ENCODE measurements around the gene WHRN.

DNA sequence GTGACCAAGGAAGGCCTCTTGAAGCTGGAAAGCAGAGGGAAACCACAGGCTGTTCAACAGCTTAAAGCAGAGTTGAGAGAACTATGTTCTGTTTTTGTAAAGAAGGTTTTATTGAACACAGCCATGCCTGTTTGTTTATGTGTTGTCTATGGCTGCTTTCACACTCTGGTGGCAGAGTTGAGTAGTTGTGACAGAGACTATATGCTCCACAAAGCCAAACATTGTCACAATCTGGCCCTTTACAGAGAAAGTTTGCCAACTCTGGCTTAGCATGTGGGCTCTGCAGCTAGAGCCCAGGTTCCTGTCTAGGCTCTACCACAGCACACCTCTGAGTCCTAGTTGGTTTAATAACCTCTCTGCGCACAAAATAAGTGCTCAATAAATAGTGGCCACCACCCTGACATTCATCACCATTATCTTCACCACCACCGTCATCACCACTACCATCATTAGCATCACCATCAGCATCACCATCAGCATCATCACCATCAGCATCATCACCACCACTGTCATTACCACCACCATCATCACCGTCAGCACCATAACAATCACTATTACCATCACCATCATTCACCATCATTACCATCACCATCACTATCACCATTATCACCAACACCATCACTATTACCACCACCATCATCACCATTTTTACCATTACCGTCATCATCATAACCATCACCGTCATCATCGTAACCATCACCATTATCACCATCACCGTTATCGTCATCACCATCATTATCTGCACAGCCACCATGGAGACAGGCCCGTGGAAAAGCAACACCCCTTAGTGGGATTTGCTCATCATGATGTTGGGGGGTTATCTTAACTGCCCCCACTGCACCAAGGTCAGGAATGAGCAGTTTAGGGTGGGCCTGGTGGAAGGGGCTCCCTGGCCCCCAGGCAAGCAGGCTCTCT, 135.8 kb downstream of the WHRN start:
- TF ChIP-seq, protein P1, sequence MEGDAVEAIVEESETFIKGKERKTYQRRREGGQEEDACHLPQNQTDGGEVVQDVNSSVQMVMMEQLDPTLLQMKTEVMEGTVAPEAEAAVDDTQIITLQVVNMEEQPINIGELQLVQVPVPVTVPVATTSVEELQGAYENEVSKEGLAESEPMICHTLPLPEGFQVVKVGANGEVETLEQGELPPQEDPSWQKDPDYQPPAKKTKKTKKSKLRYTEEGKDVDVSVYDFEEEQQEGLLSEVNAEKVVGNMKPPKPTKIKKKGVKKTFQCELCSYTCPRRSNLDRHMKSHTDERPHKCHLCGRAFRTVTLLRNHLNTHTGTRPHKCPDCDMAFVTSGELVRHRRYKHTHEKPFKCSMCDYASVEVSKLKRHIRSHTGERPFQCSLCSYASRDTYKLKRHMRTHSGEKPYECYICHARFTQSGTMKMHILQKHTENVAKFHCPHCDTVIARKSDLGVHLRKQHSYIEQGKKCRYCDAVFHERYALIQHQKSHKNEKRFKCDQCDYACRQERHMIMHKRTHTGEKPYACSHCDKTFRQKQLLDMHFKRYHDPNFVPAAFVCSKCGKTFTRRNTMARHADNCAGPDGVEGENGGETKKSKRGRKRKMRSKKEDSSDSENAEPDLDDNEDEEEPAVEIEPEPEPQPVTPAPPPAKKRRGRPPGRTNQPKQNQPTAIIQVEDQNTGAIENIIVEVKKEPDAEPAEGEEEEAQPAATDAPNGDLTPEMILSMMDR (conservative IDR thresholded peaks at IDR 0.05; ENCODE audit: low read depth in 2 of 2), result no peak
- TF ChIP-seq EZH2 (IDR thresholded peaks at IDR 0.05; ENCODE audit: low read depth, unreplicated experiment), result no peak

All from GM23338 (cell line).